ENCODE data around the gene SBF2. TPM values are rescaled to one million over a fixed set of nuclear protein-coding genes. Genes with fewer than 3 reads are reported as not detected.

SBF2 gene
- total RNA-seq, 1 experiment from 2014 or later = 30.2 TPM

GRCh38 chr11:10327254-10327653 lies 33.2 kb upstream of the SBF2 start:
- no peak overlapping the region for H3K27ac Mint-ChIP-seq
- Histone ChIP-seq H3K27ac (ENCODE audit: insufficient read length, low read depth, low read length) (no peak overlapping the region), H3K14ac (ENCODE audit: insufficient read depth, low read length) (no peak overlapping the region), H3K4me1 (ENCODE audit: insufficient read depth, low read length) (peaks cover 13% of the 10 kb centered on the region), H2BK5ac (ENCODE audit: insufficient read length, low read length) (no peak overlapping the region), H3K23me2 (ENCODE audit: insufficient read length, low read depth, low read length, poor library complexity, severe bottlenecking) (no peaks in the 10 kb centered on the region), H3T11ph (ENCODE audit: low read length) (no peak overlapping the region), H3K4ac (ENCODE audit: low read depth, low read length) (no peak overlapping the region), H2BK12ac (ENCODE audit: insufficient read length, low read depth, low read length) (no peak overlapping the region), H4K20me1 (ENCODE audit: control insufficient read depth, insufficient read depth, insufficient read length) (no peaks in the 10 kb centered on the region), H2BK20ac (ENCODE audit: low read depth, low read length, poor library complexity, severe bottlenecking) (no peak overlapping the region), H3K79me2 (ENCODE audit: insufficient read depth, low read length) (no peaks in the 10 kb centered on the region), H3K56ac (ENCODE audit: insufficient read length, low read depth, low read length) (no peak overlapping the region), H2BK15ac (ENCODE audit: low read depth, low read length) (no peak overlapping the region), H3K18ac (ENCODE audit: insufficient read length, low read depth, low read length) (no peak overlapping the region), H4K91ac (ENCODE audit: insufficient read length, low read depth, low read length) (no peak overlapping the region), H3K9ac (ENCODE audit: extremely low read depth, insufficient read length, low read length) (no peak overlapping the region), H3K27me3 (ENCODE audit: insufficient read depth, low read length) (no peaks in the 10 kb centered on the region), H2AFZ (ENCODE audit: low read length) (no peak overlapping the region), H3K23ac (ENCODE audit: insufficient read length, low read depth, low read length) (no peak overlapping the region), H3K79me1 (ENCODE audit: insufficient read depth, low read depth, low read length, poor library complexity, severe bottlenecking) (no peaks in the 10 kb centered on the region), H3K4me2 (ENCODE audit: insufficient read depth, insufficient read length, low read length) (no peak overlapping the region), H2AK5ac (ENCODE audit: insufficient read length, low read length) (no peak overlapping the region), H3K9me3 (ENCODE audit: control insufficient read depth, low read depth, low read length) (no peaks in the 10 kb centered on the region), H2BK120ac (ENCODE audit: low read depth, low read length, poor library complexity, severe bottlenecking) (no peak overlapping the region), H4K8ac (replicated peaks; ENCODE audit: insufficient read length, low read depth, low read length) (no peak overlapping the region), H4K5ac (ENCODE audit: insufficient read length, low read depth, low read length) (no peak overlapping the region)
- TF ChIP-seq CTCF (conservative IDR thresholded peaks at IDR 0.05) = no peak
- DNase-seq = no peak
- H3K27me3 Mint-ChIP-seq (ENCODE audit: low read depth) = peaks cover 2% of the 10 kb centered on the region; the same call in 1 of the 2 replicates
- no peak overlapping the region for H3K4me3 Mint-ChIP-seq
- H3K36me3 Mint-ChIP-seq (ENCODE audit: insufficient read depth in 1 of 3, low read depth in 3 of 3) = peaks cover 0 to 9% (median 2%) of the 10 kb centered on the region in 3 experiments; a peak in 3 of 7 replicates
- H3K4me1 Mint-ChIP-seq = peaks cover 26 to 56% of the 10 kb centered on the region in 2 experiments
- no peaks in the 10 kb centered on the region; a peak in 1 of 5 replicates for H3K9me3 Mint-ChIP-seq

Data from H9 (cell line).